NB4 (cell line): ENCODE results near the gene PLD4.
"Not testable (repeated sequence)": the region's sequence is repeated elsewhere in the genome, so short reads cannot be mapped to it uniquely, and the experiment has no call there.

Source experiments
- DNase-seq: peaks from one replicate; pipeline ENCODE4 v3.0.0; 2010; ENCODE audit warnings: low read depth
- H3K4me3 ChIP-seq: one replicate; pipeline ENCODE4 v1.5.1; 2011; ENCODE audit warnings: mild to moderate bottlenecking, low read depth, low read length, moderate library complexity
- MYC ChIP-seq: IDR thresholded peaks from 2 replicates; pipeline ENCODE4 v1.6.1; 2011; ENCODE audit warnings: low read depth, low read length
- POLR2A ChIP-seq: IDR thresholded peaks from 2 replicates; pipeline ENCODE4 v1.6.1; 2011; ENCODE audit warnings: mild to moderate bottlenecking; ENCODE audit not compliant: insufficient read length; ENCODE audit errors: extremely low read depth
- TF ChIP-seq, protein P1 (sequence below): IDR thresholded peaks from one replicate; pipeline ENCODE4 v1.5.1; 2012; ENCODE audit warnings: low read depth, low read length
- TF ChIP-seq, protein P2 (sequence below): IDR thresholded peaks from 2 replicates; pipeline ENCODE4 v1.6.1; 2011; ENCODE audit warnings: low read depth, low read length

The PLD4 gene

DNA sequence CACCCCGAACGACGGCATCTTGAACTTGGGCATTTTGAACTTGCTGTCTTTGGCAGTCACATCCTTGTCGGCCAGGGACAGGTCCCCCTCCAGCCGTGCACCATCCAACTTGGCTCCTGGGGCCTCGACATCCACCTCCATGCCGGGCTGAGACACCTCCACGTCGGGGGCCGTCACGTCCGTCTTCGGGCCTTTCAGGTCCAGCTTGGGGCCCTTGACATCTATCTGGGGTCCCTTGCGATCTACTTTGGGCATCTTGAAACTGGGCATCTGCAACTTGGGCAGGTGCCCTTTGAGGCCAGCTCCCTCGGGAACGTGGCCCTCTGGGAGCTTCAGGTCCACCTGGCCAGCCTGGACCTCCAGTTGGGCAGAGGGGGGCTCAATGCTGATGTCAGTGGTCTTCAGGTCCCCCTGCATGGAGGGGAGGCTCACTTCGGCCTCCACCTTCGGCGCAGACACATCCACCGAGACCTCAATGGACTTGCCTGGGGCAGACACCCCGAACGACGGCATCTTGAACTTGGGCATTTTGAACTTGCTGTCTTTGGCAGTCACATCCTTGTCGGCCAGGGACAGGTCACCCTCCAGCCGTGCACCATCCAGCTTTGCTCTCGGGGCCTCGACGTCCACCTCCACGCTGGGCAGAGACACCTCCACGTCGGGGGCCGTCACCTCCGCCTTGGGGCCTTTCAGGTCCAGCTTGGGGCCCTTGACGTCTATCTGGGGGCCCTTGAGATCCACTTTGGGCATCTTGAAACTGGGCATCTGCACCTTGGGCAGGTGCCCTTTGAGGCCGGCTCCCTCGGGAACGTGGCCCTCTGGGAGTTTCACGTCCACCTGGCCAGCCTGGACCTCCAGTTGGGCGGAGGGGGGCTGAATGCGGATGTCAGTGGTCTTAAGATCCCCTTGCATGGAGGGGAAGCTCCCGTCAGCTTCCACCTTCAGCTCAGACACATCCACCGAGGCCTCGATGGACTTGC is 21.6 kb downstream of the PLD4 start:
- not testable (repeated sequence) for H3K4me3 ChIP-seq

DNA sequence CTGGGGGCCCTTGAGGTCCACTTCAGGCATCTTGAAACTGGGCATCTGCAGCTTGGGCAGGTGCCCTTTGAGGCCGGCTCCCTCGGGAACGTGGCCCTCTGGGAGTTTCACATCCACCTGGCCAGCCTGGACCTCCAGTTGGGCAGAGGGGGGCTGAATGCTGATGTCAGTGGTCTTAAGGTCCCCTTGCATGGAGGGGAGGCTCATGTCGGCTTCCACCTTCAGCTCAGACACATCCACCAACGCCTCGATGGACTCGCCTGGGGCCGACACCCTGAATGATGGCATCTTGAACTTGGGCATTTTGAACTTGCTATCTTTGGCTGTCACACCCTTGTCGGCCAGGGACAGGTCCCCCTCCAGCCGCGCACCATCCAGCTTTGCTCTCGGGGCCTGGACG is 22.5 kb downstream of the PLD4 start:
- DNase-seq, H3K4me3 ChIP-seq: not testable (repeated sequence)

More for the DNA sequence above, 21.6 kb downstream of the PLD4 start:
- not testable (repeated sequence) for DNase-seq

GRCh38 chr14:104947881-104948735 is 23.4 kb downstream of the PLD4 start:
- not testable (repeated sequence) for H3K4me3 ChIP-seq, DNase-seq

- no peak overlapping the region for H3K4me3 ChIP-seq
- TF ChIP-seq MYC: no peak
- TF ChIP-seq, protein P1, sequence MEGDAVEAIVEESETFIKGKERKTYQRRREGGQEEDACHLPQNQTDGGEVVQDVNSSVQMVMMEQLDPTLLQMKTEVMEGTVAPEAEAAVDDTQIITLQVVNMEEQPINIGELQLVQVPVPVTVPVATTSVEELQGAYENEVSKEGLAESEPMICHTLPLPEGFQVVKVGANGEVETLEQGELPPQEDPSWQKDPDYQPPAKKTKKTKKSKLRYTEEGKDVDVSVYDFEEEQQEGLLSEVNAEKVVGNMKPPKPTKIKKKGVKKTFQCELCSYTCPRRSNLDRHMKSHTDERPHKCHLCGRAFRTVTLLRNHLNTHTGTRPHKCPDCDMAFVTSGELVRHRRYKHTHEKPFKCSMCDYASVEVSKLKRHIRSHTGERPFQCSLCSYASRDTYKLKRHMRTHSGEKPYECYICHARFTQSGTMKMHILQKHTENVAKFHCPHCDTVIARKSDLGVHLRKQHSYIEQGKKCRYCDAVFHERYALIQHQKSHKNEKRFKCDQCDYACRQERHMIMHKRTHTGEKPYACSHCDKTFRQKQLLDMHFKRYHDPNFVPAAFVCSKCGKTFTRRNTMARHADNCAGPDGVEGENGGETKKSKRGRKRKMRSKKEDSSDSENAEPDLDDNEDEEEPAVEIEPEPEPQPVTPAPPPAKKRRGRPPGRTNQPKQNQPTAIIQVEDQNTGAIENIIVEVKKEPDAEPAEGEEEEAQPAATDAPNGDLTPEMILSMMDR: no peak
- TF ChIP-seq POLR2A: no peak
- TF ChIP-seq, protein P2, sequence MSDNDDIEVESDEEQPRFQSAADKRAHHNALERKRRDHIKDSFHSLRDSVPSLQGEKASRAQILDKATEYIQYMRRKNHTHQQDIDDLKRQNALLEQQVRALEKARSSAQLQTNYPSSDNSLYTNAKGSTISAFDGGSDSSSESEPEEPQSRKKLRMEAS: no peak
- no peak for DNase-seq
Observed at GRCh38 chr14:104948736-104949031, 24.0 kb downstream of the PLD4 start.

GRCh38 chr14:104949406-104949955 is 24.8 kb downstream of the PLD4 start:
- DNase-seq, H3K4me3 ChIP-seq: not testable (repeated sequence)

GRCh38 chr14:104950021-104950420 is 25.3 kb downstream of the PLD4 start:
- H3K4me3 ChIP-seq: no peak overlapping the region
- no peak for TF ChIP-seq MYC
- TF ChIP-seq, protein P2: no peak
- no peak for TF ChIP-seq POLR2A
- TF ChIP-seq, protein P1: no peak
- DNase-seq: no peak

- DNase-seq, H3K4me3 ChIP-seq: not testable (repeated sequence)
Observed at GRCh38 chr14:104950701-104951100, 26.0 kb downstream of the PLD4 start.

DNA sequence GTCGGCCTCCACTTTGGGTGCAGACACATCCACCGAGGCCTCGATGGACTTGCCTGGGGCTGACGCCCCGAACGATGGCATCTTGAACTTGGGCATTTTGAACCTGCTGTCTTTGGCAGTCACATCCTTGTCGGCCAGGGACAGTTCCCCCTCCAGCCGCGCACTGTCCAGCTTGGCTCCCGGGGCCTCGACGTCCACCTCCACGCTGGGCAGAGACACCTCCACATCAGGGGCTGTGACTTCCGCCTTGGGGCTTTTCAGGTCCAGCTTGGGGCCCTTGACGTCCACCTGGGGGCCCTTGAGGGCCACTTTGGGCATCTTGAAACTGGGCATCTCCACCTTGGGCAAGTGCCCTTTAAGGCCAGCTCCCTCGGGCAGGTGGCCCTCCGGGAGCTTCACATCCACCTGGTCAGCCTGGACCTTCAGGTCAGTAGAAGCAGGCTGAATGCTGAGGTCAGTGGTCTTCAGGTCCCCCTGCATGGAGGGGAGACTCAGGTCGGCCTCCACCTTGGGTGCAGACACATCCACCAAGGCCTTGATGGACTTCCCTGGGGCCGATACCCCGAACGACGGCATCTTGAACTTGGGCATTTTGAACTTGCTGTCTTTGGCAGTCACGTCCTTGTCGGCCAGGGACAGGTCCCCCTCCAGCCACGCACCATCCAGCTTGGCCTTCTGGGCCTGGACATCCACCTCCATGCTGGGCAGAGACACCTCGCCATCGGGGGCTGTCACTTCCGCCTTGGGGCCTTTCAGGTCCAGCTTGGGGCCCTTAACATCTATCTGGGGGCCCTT is 27.4 kb downstream of the PLD4 start:
- H3K4me3 ChIP-seq, DNase-seq: not testable (repeated sequence)

GRCh38 chr14:104953097-104953496 is 28.4 kb downstream of the PLD4 start:
- no peak for DNase-seq
- TF ChIP-seq, protein P2: no peak
- TF ChIP-seq POLR2A: no peak
- TF ChIP-seq MYC: no peak
- TF ChIP-seq, protein P1: no peak
- no peak overlapping the region for H3K4me3 ChIP-seq
